HepG2 (cell line): ENCODE results near the gene TNS1. TPM values are rescaled to one million over a fixed set of nuclear protein-coding genes. Genes with fewer than 3 reads are reported as not detected.
"Not testable (repeated sequence)": the region's sequence is repeated elsewhere in the genome, so short reads cannot be mapped to it uniquely, and the experiment has no call there.

Experiments used
- ATF7 ChIP-seq, 2 experiments: fragments of 450-650 bp in 1 of 2; sonication (generic) in 1 of 2; formaldehyde crosslinking in 1 of 2; IDR thresholded peaks; 2 replicates each; pipeline versions ENCODE4 v1.4.0 to v1.6.1; 2016 to 2020; ENCODE audit warnings: antibody characterized with exemption in 1 of 2, mild to moderate bottlenecking in 1 of 2, missing genetic modification reagents in 1 of 2
- EED ChIP-seq: sonication (generic); formaldehyde crosslinking; IDR thresholded peaks from 2 replicates; pipeline ENCODE4 v1.5.0; 2020; ENCODE audit warnings: mild to moderate bottlenecking, missing genetic modification reagents
- MTA1 ChIP-seq: sonication (generic); formaldehyde crosslinking; IDR thresholded peaks from 2 replicates; pipeline ENCODE4 v1.4.0; 2020; ENCODE audit warnings: missing genetic modification reagents, mild to moderate bottlenecking, borderline replicate concordance
- NFKB2 ChIP-seq: sonication (generic); formaldehyde crosslinking; IDR thresholded peaks from 2 replicates; pipeline ENCODE4 v1.4.0; 2020; ENCODE audit warnings: missing genetic modification reagents, borderline replicate concordance
- SOX6 ChIP-seq, 2 experiments: fragments of 450-650 bp in 1 of 2; sonication (generic) in 1 of 2; formaldehyde crosslinking in 1 of 2; IDR thresholded peaks; 2 replicates each; pipeline versions ENCODE4 v1.4.0 to v1.6.1; 2017 to 2020; ENCODE audit warnings: antibody characterized with exemption in 1 of 2, mild to moderate bottlenecking in 1 of 2, missing genetic modification reagents in 1 of 2
- TEAD3 ChIP-seq: optimal IDR thresholded peaks from 2 replicates; pipeline ENCODE3; 2016; ENCODE audit warnings: borderline replicate concordance
- ZBTB4 ChIP-seq: sonication (generic); formaldehyde crosslinking; IDR thresholded peaks from 2 replicates; pipeline ENCODE4 v1.4.0; 2020; ENCODE audit warnings: missing genetic modification reagents, mild to moderate bottlenecking, borderline replicate concordance
- ZNF34 ChIP-seq: sonication (generic); formaldehyde crosslinking; IDR thresholded peaks from 2 replicates; pipeline ENCODE4 v1.4.0; 2020; ENCODE audit warnings: mild to moderate bottlenecking, missing genetic modification reagents, borderline replicate concordance
- ZNF609 ChIP-seq: sonication (generic); formaldehyde crosslinking; IDR thresholded peaks from 2 replicates; pipeline ENCODE4 v1.4.0; 2020; ENCODE audit warnings: mild to moderate bottlenecking, missing genetic modification reagents, borderline replicate concordance
- ZNF687 ChIP-seq: sonication (generic); formaldehyde crosslinking; IDR thresholded peaks from 2 replicates; pipeline ENCODE4 v1.5.1; 2020; ENCODE audit warnings: mild to moderate bottlenecking, missing genetic modification reagents, moderate library complexity
- ZNF768 ChIP-seq: sonication (generic); formaldehyde crosslinking; IDR thresholded peaks from 2 replicates; pipeline ENCODE4 v1.4.0; 2020; ENCODE audit warnings: missing genetic modification reagents
- polyA plus RNA-seq, 8 experiments: library from polyadenylated mRNA; depleted of rRNA in 3 of 8; stranded (reverse) in 7 of 8; unstranded in 1 of 8; fragments of >200 nt; fragmentation: Illumina TruSeq in 4 of 8; extraction: Trizol in 4 of 8; gene quantifications; 2 replicates each; pipeline versions ENCODE4 v1.2.1 to v1.2.3, GENCODE V29; 2011 to 2016; ENCODE audit warnings: low read depth in 4 of 8, missing spikeins in 1 of 8, mixed read lengths in 1 of 8; ENCODE audit not compliant: insufficient read depth in 1 of 8
- total RNA-seq, 5 experiments: library from RNA; depleted of rRNA; stranded (reverse); fragments of >200 nt; fragmentation: Illumina TruSeq; extraction: Trizol; gene quantifications; 2 replicates each; pipeline ENCODE4 v1.2.3, GENCODE V29; 2016; ENCODE audit warnings: low read depth in 1 of 5

TNS1 gene
- total and polyA plus RNA-seq, 2 of the 13 experiments (the other 11 are each of a cell fraction or from before 2014, with no cell fraction given): 1.9 to 118 TPM

GRCh38 chr2:218034497-218035213 lies 31.9 kb upstream of the TNS1 start (continued):
- 0 out of 2 replicates have a peak, but pooled peaks have one; percentile 25 for TF ChIP-seq ZBTB4
- peak; percentile 55; the same call in 1 of the 2 replicates for TF ChIP-seq MTA1 (CRISPR knock-in tag)
- peak; percentile 27 for TF ChIP-seq TEAD3
- 0 out of 2 replicates have a peak, but pooled peaks have one; percentile 37 for TF ChIP-seq ZNF768 (CRISPR knock-in tag)
- TF ChIP-seq SOX6, ATF7 (IDR thresholded peaks at IDR 0.05): not testable (repeated sequence)
- TF ChIP-seq SOX6 (CRISPR knock-in tag; IDR thresholded peaks at IDR 0.05): 0 out of 2 replicates have a peak, but pooled peaks have one; percentile 10
- peak; percentile 37 for TF ChIP-seq ZNF687 (CRISPR knock-in tag)
- TF ChIP-seq ATF7 (CRISPR knock-in tag; IDR thresholded peaks at IDR 0.05): 0 out of 2 replicates have a peak, but pooled peaks have one; percentile 56
- 0 out of 2 replicates have a peak, but pooled peaks have one; percentile 26 for TF ChIP-seq NFKB2
- TF ChIP-seq EED (CRISPR knock-in tag): peak; percentile 64; the same call in 1 of the 2 replicates
- 0 out of 2 replicates have a peak, but pooled peaks have one; percentile 34 for TF ChIP-seq ZNF609 (CRISPR knock-in tag)
- TF ChIP-seq ZNF34 (CRISPR knock-in tag): 0 out of 2 replicates have a peak, but pooled peaks have one; percentile 44
